ENCODE data around the gene MORN1.

Gene MORN1

DNA sequence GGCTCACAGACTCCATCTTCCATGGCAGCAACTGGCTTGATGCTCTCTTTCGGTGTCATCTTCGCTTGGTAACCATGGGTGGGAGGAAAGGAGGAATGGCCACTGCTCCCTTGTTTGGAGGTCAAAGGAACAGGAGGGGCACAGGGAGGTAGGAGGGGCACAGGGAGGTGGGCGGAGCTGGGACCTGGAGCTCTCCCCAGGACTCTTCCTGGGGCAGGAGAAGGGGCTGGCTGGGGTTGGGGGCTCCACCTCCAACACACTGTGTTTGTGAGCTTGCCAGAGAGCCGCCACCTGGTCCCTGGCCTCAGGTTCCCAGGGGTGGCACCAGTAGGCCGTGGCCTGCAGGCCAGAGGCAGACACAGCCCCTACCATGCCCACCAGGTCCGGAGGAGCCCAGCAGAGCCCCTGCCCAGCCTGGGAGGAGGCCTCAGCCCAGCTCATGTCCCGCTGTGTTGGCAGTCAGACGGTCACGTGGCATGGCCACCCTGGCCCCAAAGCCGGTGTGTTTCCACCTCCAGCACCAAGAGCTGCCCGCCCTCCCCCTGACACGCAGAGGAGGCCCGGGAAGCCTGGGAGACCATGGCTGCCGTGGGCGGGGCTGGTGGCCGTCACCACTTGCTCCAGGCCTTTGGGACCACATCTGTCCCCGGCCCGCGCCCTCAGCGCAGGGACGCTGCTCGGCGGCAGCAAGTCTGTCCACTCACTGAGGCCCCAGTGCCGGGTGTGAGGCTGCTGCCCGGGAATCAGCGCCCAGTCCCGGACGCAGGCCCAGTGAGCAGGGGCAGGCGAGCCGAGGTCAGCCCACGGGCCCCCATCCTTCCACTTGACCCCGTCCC lies 73.9 kb downstream of the MORN1 start:
- TF ChIP-seq, protein P1, sequence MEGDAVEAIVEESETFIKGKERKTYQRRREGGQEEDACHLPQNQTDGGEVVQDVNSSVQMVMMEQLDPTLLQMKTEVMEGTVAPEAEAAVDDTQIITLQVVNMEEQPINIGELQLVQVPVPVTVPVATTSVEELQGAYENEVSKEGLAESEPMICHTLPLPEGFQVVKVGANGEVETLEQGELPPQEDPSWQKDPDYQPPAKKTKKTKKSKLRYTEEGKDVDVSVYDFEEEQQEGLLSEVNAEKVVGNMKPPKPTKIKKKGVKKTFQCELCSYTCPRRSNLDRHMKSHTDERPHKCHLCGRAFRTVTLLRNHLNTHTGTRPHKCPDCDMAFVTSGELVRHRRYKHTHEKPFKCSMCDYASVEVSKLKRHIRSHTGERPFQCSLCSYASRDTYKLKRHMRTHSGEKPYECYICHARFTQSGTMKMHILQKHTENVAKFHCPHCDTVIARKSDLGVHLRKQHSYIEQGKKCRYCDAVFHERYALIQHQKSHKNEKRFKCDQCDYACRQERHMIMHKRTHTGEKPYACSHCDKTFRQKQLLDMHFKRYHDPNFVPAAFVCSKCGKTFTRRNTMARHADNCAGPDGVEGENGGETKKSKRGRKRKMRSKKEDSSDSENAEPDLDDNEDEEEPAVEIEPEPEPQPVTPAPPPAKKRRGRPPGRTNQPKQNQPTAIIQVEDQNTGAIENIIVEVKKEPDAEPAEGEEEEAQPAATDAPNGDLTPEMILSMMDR (IDR thresholded peaks at IDR 0.05; ENCODE audit: low read length, missing control alignments): no peak
- no peak for DNase-seq (ENCODE audit: low read depth)
- H3K4me3 ChIP-seq (replicated peaks; ENCODE audit: low read depth, low read length): no peak overlapping the region

DNA sequence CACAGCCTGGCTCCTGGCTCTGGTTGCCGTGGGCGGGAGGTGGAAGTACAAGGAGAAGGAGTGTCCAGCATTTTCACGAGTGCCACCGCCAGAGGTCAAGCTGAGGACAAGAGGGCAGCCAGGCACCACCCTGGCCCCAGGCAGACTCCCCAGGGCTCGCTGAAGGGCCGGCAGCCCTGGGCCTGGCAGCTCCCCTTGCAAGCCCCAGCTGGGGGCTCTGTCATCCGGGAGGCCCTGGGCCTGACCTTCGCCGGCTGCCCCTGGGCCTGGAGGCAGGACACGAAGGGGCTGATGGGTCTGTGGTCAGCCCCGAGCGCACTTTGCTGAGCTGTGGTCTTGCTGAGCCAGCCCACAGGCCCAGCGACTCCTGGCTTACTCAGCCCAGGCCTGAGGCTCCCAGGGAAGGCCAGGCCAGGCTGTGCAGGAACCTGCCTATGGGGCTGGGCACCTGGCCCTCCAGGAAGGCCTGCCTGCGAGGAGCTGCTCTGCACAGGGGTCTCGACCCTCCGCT lies 74.8 kb downstream of the MORN1 start:
- DNase-seq (ENCODE audit: low read depth): no peak
- TF ChIP-seq, protein P1 (IDR thresholded peaks at IDR 0.05; ENCODE audit: low read length, missing control alignments): no peak
- H3K4me3 ChIP-seq (replicated peaks; ENCODE audit: low read depth, low read length): no peak overlapping the region

DNA sequence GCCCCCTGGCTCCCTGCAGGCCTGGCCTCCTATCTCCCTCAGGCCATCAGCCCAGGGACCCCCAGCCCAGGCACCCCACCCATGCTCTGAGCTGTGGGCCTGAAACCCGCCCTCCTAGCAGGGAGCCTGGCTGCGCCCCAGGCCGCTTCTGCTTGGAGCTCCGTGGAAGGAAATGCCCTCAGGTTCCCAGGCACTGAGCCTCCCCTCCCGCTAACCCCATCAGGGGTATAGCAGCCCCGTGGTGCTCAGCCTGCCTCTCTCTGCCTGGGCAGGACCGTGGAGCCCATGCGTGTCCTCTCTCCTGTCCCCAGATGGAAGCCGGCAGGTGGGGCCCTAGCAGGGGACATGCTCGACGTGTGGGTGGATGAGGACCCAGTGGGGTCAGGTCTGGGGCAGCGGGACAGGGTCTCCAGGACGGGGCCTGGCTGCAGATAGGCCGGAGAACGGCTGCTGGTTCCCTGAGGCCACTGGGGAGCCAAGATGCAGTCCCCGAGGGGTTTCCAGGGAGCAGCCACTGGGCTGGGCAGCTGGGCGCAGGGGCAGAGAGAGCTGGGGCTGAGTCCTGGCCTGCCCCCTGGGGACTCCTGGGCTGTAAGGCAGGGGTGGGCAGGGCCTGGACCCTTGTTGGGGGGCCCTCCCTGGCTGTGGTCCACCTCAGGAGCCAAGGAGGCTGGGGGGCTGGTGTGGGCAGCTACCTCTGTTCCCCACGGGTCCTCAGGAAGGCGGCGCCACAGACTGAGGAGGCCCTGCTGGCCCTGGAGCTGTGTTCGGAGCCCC lies 75.5 kb downstream of the MORN1 start:
- TF ChIP-seq, protein P1 (IDR thresholded peaks at IDR 0.05; ENCODE audit: low read length, missing control alignments): no peak
- H3K4me3 ChIP-seq (replicated peaks; ENCODE audit: low read depth, low read length): no peak overlapping the region
- no peak for DNase-seq (ENCODE audit: low read depth)

DNA sequence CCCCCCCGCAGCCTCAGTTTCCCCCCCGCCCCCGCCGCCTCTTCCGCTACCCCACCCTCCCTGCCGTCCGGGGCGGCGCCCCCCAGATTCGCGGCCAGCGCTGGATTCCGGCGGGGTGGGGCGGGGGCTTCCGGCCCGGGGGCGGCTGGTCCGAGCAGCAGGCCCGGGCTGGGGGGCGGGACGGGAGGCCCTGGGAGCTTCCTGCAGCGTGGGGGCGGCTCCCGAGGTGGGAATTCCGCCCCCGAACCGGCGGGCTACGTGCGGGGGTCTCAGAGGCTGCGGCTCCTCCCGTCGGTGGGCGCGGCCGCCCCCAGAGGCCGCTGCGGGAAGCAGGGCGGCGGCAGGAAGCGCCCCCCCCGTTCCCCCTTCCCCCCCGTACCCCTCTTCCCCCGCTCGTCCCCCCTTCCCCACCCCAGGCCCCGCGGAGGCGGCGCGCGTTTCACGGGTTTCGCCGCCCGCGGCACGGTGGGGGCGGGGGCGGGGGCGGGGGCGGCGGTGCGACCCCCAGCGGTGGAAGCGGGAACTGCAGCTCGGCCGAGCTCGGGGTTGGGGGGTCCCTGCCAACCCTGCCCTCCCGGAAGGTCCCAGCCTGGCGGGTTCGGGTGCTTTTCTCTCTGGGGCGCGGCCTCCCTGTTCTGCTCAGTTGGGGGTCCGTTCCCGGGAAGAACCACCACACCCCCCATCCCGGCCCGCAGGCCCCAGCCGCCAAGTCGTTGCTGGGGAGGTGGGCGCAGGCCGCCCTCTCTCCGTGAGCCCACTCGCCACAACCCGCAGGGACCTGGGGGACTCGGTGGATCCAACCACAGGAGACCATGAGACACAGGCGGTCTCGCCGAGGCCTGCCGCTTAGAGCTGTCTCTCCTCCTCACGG lies 76.3 kb downstream of the MORN1 start:
- TF ChIP-seq, protein P1 (IDR thresholded peaks at IDR 0.05; ENCODE audit: low read length, missing control alignments): peak; percentile 41
- DNase-seq (ENCODE audit: low read depth): peak; percentile 52
- H3K4me3 ChIP-seq (replicated peaks; ENCODE audit: low read depth, low read length): peak overlapping the region; percentile 35

DNA sequence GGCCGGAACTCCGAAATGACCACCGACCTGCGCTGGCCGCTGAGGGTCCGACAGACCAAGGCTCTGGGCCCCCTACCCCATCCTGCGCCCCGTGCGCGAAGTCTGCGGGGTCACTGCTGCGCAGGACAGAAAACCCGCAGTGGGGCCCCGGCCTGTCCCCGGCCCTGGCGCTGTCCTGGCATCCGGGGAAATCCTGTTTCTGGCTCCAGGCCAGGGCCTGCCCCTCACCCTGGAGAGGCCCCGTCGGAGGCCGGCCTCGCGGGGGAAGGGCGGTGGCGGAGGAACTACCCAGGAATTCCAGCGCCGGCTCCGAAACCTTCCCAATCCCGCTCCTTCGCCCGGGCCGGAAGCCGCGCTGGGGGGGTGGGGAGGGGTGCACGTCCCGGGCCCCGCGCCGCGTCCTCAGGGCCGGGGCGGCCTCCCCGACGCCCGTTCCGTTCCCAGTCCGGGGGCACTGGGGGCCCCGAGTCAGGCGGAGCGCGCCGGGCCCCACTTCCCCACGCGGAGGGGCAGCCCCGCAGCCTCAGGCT lies 77.0 kb downstream of the MORN1 start:
- TF ChIP-seq, protein P1 (IDR thresholded peaks at IDR 0.05; ENCODE audit: low read length, missing control alignments): no peak
- peak overlapping the region; percentile 35 for H3K4me3 ChIP-seq (replicated peaks; ENCODE audit: low read depth, low read length)
- DNase-seq (ENCODE audit: low read depth): peak; percentile 67

DNA sequence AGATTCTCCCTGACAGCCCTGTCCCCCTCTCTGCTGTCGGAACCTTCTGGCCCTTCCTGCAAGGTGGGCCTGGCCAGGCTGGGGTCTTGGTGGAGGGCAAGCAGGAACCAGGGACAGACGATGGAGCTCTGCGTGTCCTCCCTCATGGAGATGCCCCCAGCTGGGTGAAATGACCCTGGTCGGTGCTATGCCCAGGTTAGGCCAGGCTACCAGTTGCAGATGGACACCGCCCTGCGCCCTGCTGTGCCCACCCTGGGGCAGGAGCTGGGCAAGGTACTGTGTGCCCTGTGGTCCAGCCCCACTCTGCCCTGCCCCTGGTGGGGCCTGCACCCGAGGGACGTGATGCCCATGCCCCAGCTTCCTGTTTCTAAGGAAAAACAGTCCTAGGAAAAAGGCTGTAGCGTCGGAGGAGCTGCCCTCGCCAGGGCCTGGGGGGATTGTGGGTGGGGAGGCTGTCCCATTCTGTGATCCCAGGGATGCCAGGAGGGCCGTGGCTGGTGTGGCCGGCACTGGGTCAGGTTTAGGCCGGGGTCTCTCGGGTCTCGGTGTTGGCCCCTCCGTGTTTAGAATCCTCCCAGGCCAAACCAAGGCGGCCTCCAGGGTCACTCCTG lies 77.6 kb downstream of the MORN1 start:
- TF ChIP-seq, protein P1 (IDR thresholded peaks at IDR 0.05; ENCODE audit: low read length, missing control alignments): no peak
- H3K4me3 ChIP-seq (replicated peaks; ENCODE audit: low read depth, low read length): peak overlapping the region; percentile 35
- DNase-seq (ENCODE audit: low read depth): no peak
